Fibroblast of mammary gland (primary cell): ENCODE data around the gene ITIH4.

Experiments used
- DNase-seq: peaks from one replicate; pipeline ENCODE4 v3.0.0-alpha.2; 2010; ENCODE audit warnings: low read depth
- H3K4me3 ChIP-seq: 2 replicates; pipeline ENCODE4 v1.5.1; 2011; ENCODE audit warnings: low read depth, mild to moderate bottlenecking, low read length, moderate library complexity; ENCODE audit not compliant: control insufficient read depth
- CTCF ChIP-seq: conservative IDR thresholded peaks from 2 replicates; pipeline ENCODE4 v1.5.1; 2011; ENCODE audit warnings: low read depth, low read length, inconsistent platforms; ENCODE audit not compliant: control insufficient read depth, insufficient read depth

Gene ITIH4

GRCh38 chr3:52865994-52866393 is 35.5 kb upstream of the ITIH4 start:
- H3K4me3 ChIP-seq: no peak overlapping the region
- TF ChIP-seq CTCF: no peak
- no peak for DNase-seq

GRCh38 chr3:52860424-52860768 is 29.9 kb upstream of the ITIH4 start:
- no peak for TF ChIP-seq CTCF
- no peak for DNase-seq
- H3K4me3 ChIP-seq: no peak overlapping the region

- DNase-seq: no peak
- H3K4me3 ChIP-seq: no peak overlapping the region
- no peak for TF ChIP-seq CTCF
These were observed 29.4 kb upstream of the ITIH4 start for GRCh38 chr3:52859686-52860423.

- TF ChIP-seq CTCF: no peak
- DNase-seq: no peak
- no peak overlapping the region for H3K4me3 ChIP-seq
These were observed 27.4 kb upstream of the ITIH4 start for GRCh38 chr3:52857864-52858263.

GRCh38 chr3:52857133-52857532 is 26.7 kb upstream of the ITIH4 start:
- no peak for DNase-seq
- no peak overlapping the region for H3K4me3 ChIP-seq
- TF ChIP-seq CTCF: no peak

GRCh38 chr3:52856666-52857065 is 26.2 kb upstream of the ITIH4 start:
- no peak for TF ChIP-seq CTCF
- H3K4me3 ChIP-seq: no peak overlapping the region
- DNase-seq: no peak

GRCh38 chr3:52854013-52854412 is 23.5 kb upstream of the ITIH4 start:
- H3K4me3 ChIP-seq: no peak overlapping the region
- TF ChIP-seq CTCF: no peak
- no peak for DNase-seq
